IMR-90 (cell line): ENCODE results near the gene CASK. TPM values are rescaled to one million over a fixed set of nuclear protein-coding genes. Genes with fewer than 3 reads are reported as not detected.

ENCODE experiments used
- ATAC-seq: fragments of 200-7000 bp; cut with Tn5 transposase; 2 replicates; pipeline ENCODE4 v1.9.1; 2020; ENCODE audit warnings: low read depth, mild to moderate bottlenecking, moderate library complexity
- BruUV-seq: library from RNA; stranded (reverse); fragments of 400-500 nt; replicated peaks from 2 replicates; lab custom pipeline; 2021; lab: Mats Ljungman, UMichigan
- CTCF ChIA-PET: fragments of 300-600 bp; formaldehyde crosslinking; extraction: SDS; loops from one replicate; lab custom pipeline; 2021; ENCODE audit warnings: antibody characterized with exemption; lab: Yijun Ruan, JAX
- POLR2A ChIA-PET: fragments of 300-600 bp; sonication (Branson Sonifier 250); formaldehyde crosslinking; loops from one replicate; lab custom pipeline; 2022; ENCODE audit warnings: antibody characterized with exemption; ENCODE audit not compliant: unreplicated experiment; lab: Charles Lee
- DNase-seq: peaks from one replicate; pipeline ENCODE4 v3.0.0; 2013
- H2AFZ ChIP-seq: replicated peaks from 2 replicates; pipeline ENCODE3; 2013; ENCODE audit warnings: low read length, mild to moderate bottlenecking; ENCODE audit not compliant: poor library complexity
- H2AK5ac ChIP-seq: 2 replicates; pipeline ENCODE4 v1.6.1; 2013; ENCODE audit warnings: low read depth, low read length, inconsistent platforms
- H2AK9ac ChIP-seq: replicated peaks from 2 replicates; pipeline ENCODE3; 2013; ENCODE audit warnings: mild to moderate bottlenecking, low read depth, low read length, moderate library complexity; ENCODE audit not compliant: poor library complexity
- H2BK120ac ChIP-seq: 2 replicates; pipeline ENCODE4 v1.6.1; 2013; ENCODE audit warnings: low read depth, low read length, inconsistent platforms
- H2BK15ac ChIP-seq: 3 replicates; pipeline ENCODE4 v1.6.1; 2013; ENCODE audit warnings: low read depth, low read length, inconsistent platforms
- H2BK20ac ChIP-seq: 2 replicates; pipeline ENCODE4 v1.6.1; 2013; ENCODE audit warnings: low read depth, mild to moderate bottlenecking, inconsistent platforms, low read length, moderate library complexity
- H2BK5ac ChIP-seq: 2 replicates; pipeline ENCODE4 v1.6.1; 2013; ENCODE audit warnings: mild to moderate bottlenecking, low read depth, low read length, inconsistent platforms; ENCODE audit not compliant: poor library complexity, severe bottlenecking
- H3K14ac ChIP-seq: replicated peaks from 2 replicates; pipeline ENCODE4 v1.6.1; 2013; ENCODE audit warnings: low read depth, low read length, inconsistent platforms
- H3K18ac ChIP-seq: 2 replicates; pipeline ENCODE4 v1.6.1; 2013; ENCODE audit warnings: low read depth, low read length, control low read depth
- H3K23ac ChIP-seq: 2 replicates; pipeline ENCODE4 v1.6.1; 2013; ENCODE audit warnings: low read depth, low read length, inconsistent platforms
- H3K27ac ChIP-seq: 2 replicates; pipeline ENCODE4 v1.5.1; 2013; ENCODE audit warnings: mild to moderate bottlenecking, control low read depth, low read length; ENCODE audit not compliant: insufficient read depth
- H3K27me3 ChIP-seq: 2 replicates; pipeline ENCODE4 v1.6.1; 2013; ENCODE audit warnings: low read length; ENCODE audit not compliant: control insufficient read depth, insufficient read depth
- H3K36me3 ChIP-seq: 2 replicates; pipeline ENCODE4 v1.6.1; 2013; ENCODE audit warnings: low read length, mixed read lengths; ENCODE audit not compliant: control insufficient read depth, insufficient read depth
- H3K4ac ChIP-seq: 2 replicates; pipeline ENCODE4 v1.6.1; 2013; ENCODE audit warnings: low read depth, low read length, inconsistent platforms
- H3K4me1 ChIP-seq: 2 replicates; pipeline ENCODE4 v1.6.1; 2013; ENCODE audit warnings: low read length, mixed read lengths; ENCODE audit not compliant: control insufficient read depth, insufficient read depth
- H3K4me2 ChIP-seq: 2 replicates; pipeline ENCODE4 v1.6.1; 2013; ENCODE audit warnings: low read depth, mild to moderate bottlenecking, control low read depth, low read length, moderate library complexity
- H3K4me3 ChIP-seq: 2 replicates; pipeline ENCODE4 v1.5.1; 2013; ENCODE audit warnings: low read depth, mild to moderate bottlenecking, control low read depth, low read length, moderate library complexity; ENCODE audit not compliant: insufficient read depth
- H3K56ac ChIP-seq: 2 replicates; pipeline ENCODE4 v1.6.1; 2013; ENCODE audit warnings: low read length, inconsistent platforms; ENCODE audit not compliant: insufficient read depth; ENCODE audit errors: extremely low read depth
- H3K79me1 ChIP-seq, 2 experiments: 2 replicates each; pipeline ENCODE4 v1.6.1; 2013; ENCODE audit warnings: low read length in 2 of 2, inconsistent platforms in 1 of 2, low read depth in 1 of 2
- H3K9ac ChIP-seq: 2 replicates; pipeline ENCODE4 v1.6.1; 2013; ENCODE audit warnings: low read depth, low read length, control low read depth
- H3K9me1 ChIP-seq: 2 replicates; pipeline ENCODE4 v1.6.1; 2013; ENCODE audit warnings: low read length, inconsistent platforms; ENCODE audit not compliant: insufficient read depth
- H3K9me3 ChIP-seq: 2 replicates; pipeline ENCODE4 v1.6.1; 2013; ENCODE audit warnings: low read length; ENCODE audit not compliant: control insufficient read depth, insufficient read depth
- H4K20me1 ChIP-seq: 2 replicates; pipeline ENCODE4 v1.6.1; 2013; ENCODE audit warnings: low read length, inconsistent platforms; ENCODE audit not compliant: insufficient read depth
- H4K5ac ChIP-seq: 2 replicates; pipeline ENCODE4 v1.6.1; 2013; ENCODE audit warnings: mild to moderate bottlenecking, low read depth, low read length, control low read depth
- H4K8ac ChIP-seq, 2 experiments: 2 replicates each; pipeline ENCODE4 v1.6.1; 2013; ENCODE audit warnings: low read depth in 2 of 2, low read length in 2 of 2, control low read depth in 1 of 2, inconsistent platforms in 1 of 2
- H4K91ac ChIP-seq: 2 replicates; pipeline ENCODE4 v1.6.1; 2013; ENCODE audit warnings: low read depth, low read length, inconsistent platforms; ENCODE audit not compliant: insufficient read depth
- CEBPB ChIP-seq: IDR thresholded peaks from 2 replicates; pipeline ENCODE4 v1.6.1; 2012; ENCODE audit warnings: low read depth, low read length, improper control_type of control experiment
- CTCF ChIP-seq: conservative IDR thresholded peaks from 2 replicates; pipeline ENCODE4 v1.5.1; 2012; ENCODE audit warnings: mild to moderate bottlenecking, low read depth, low read length, improper control_type of control experiment
- MAZ ChIP-seq: IDR thresholded peaks from 2 replicates; pipeline ENCODE4 v1.6.1; 2012; ENCODE audit warnings: low read depth, mild to moderate bottlenecking, low read length, improper control_type of control experiment, moderate library complexity, borderline replicate concordance
- RCOR1 ChIP-seq: IDR thresholded peaks from 2 replicates; pipeline ENCODE4 v1.6.1; 2012; ENCODE audit warnings: mild to moderate bottlenecking, low read length, improper control_type of control experiment; ENCODE audit not compliant: insufficient replicate concordance
- RFX5 ChIP-seq: IDR thresholded peaks from 2 replicates; pipeline ENCODE4 v1.8.0; 2012; ENCODE audit warnings: low read depth, mild to moderate bottlenecking, low read length, moderate library complexity
- SMC3 ChIP-seq: fragments of 150-350 bp; IDR thresholded peaks from 2 replicates; pipeline ENCODE4 v1.6.1; 2016; ENCODE audit warnings: low read depth, mild to moderate bottlenecking, antibody characterized with exemption, low read length, moderate library complexity
- USF2 ChIP-seq: fragments of 150-350 bp; IDR thresholded peaks from 2 replicates; pipeline ENCODE4 v1.6.1; 2017; ENCODE audit warnings: mild to moderate bottlenecking, antibody characterized with exemption, low read length, low read depth
- WGBS, 2 experiments: methylation state at CpG; one replicate each; pipeline versions ENCODE4 v1.1.5 to v1.1.7; 2013; ENCODE audit warnings: missing lambda C conversion rate in 2 of 2; ENCODE audit not compliant: insufficient read length in 1 of 2; ENCODE audit errors: extremely low coverage in 2 of 2; 5-methylcytosine and 5-hydroxymethylcytosine counted together
- dilution Hi-C: fragments of 300-500 bp; cut with HindIII; formaldehyde crosslinking; loops from one replicate; pipeline ENCODE4 v1.14.3; 2018; ENCODE audit warnings: low sequenced_read_pairs; ENCODE audit not compliant: unreplicated experiment
- in situ Hi-C: fragments of 300-500 bp; cut with MboI; formaldehyde crosslinking; loops from 3 replicates; pipeline ENCODE4 v1.14.3; 2019; ENCODE audit warnings: low sequenced_read_pairs, inconsistent platforms, mixed read lengths
- intact Hi-C: fragments of 100-400 bp; cut with micrococcal nuclease; formaldehyde crosslinking; loops from 2 replicates; pipeline ENCODE4 v1.10.0; 2022
- polyA plus RNA-seq, 3 experiments: library from polyadenylated mRNA; depleted of rRNA; stranded (reverse); fragments of >200 nt; gene quantifications; 2 replicates each; pipeline ENCODE4 v1.2.3, GENCODE V29; 2012; ENCODE audit warnings: low replicate concordance in 1 of 3
- total RNA-seq: library from RNA; depleted of rRNA; stranded (reverse); fragments of >200 nt; gene quantifications from 2 replicates; pipeline ENCODE4 v1.2.3, GENCODE V29; 2012

Gene CASK
- total and polyA plus RNA-seq, 2 of the 4 experiments (the other 2 are of a cell fraction), result 9.4 to 17.7 TPM

- H3K4me3 ChIP-seq, result no peak overlapping the region
- TF ChIP-seq RCOR1 (no peak), CEBPB (no peak), SMC3 (no peak), USF2 (no peak), RFX5 (no peak), MAZ (no peak), CTCF (no peak)
- no peak overlapping the region for H2BK15ac ChIP-seq
- H3K14ac ChIP-seq, result no peak overlapping the region
- no peak overlapping the region for H4K8ac ChIP-seq
- DNase-seq (no peak), ATAC-seq (no peak)
- 24% methylated on average over 3 of the region's 12 CpGs; no CpG with 5 or more reads in 1 of the 2 experiments for WGBS, 2 experiments
- H3K36me3 ChIP-seq, result no peaks in the 10 kb centered on the region
- H3K9me3 ChIP-seq, result peaks cover 8% of the 10 kb centered on the region; the same call in 1 of the 2 replicates
- H2BK120ac ChIP-seq, result no peak overlapping the region
- H4K5ac ChIP-seq, result no peak overlapping the region
- no peak overlapping the region for H3K23ac ChIP-seq
- no TSS peak for BruUV-seq
- ChIA-PET CTCF (no interaction called here), POLR2A (no interaction called here)
- H3K4me1 ChIP-seq, result no peaks in the 10 kb centered on the region
- H3K9ac ChIP-seq, result no peak overlapping the region
- H3K56ac ChIP-seq, result no peak overlapping the region
- H4K20me1 ChIP-seq, result no peaks in the 10 kb centered on the region
- H3K27ac ChIP-seq, result no peak overlapping the region
- in situ Hi-C loops (no loop called here), intact Hi-C loops (no loop called here), dilution Hi-C loops (no loop called here)
- no peak overlapping the region for H3K18ac ChIP-seq
- H2AFZ ChIP-seq, result no peak overlapping the region
- H2AK5ac ChIP-seq, result no peak overlapping the region
- no peak overlapping the region for H2BK20ac ChIP-seq
- H3K4ac ChIP-seq, result no peak overlapping the region
- H3K4me2 ChIP-seq, result no peak overlapping the region
- no peaks in the 10 kb centered on the region for H3K79me1 ChIP-seq
- H2BK5ac ChIP-seq, result no peak overlapping the region
- H4K91ac ChIP-seq, result no peak overlapping the region
- no peaks in the 10 kb centered on the region for H3K9me1 ChIP-seq
- no peak overlapping the region for H2AK9ac ChIP-seq
- no peaks in the 10 kb centered on the region; the same call in 1 of the 2 replicates for H3K27me3 ChIP-seq
Measured at GRCh38 chrX:41716767-41717473, 206.4 kb downstream of the CASK start.
